ENCODE data around the gene LRFN4.

The LRFN4 gene

GRCh38 chr11:66910016-66910415 is 53.2 kb downstream of the LRFN4 start:
- DNase-seq (ENCODE audit: low spot score): no peak
- no peak for TF ChIP-seq CTCF (IDR thresholded peaks at IDR 0.05; ENCODE audit: extremely low read depth, missing control alignments)

Data from GM20000 (cell line).